Sigmoid colon (tissue), 4 donors: ENCODE data around the gene PLEKHG4B.

ENCODE experiments used
- CTCF ChIP-seq, 4 experiments: fragments of 450-650 bp in 3 of 4; fragments of 200-600 bp in 1 of 4; IDR thresholded peaks; one replicate each; pipeline ENCODE4 v1.5.1; 2016 to 2019; ENCODE audit warnings: antibody characterized with exemption in 4 of 4, mild to moderate bottlenecking in 3 of 4, moderate library complexity in 2 of 4
- EP300 ChIP-seq, 4 donors: sonication (generic); formaldehyde crosslinking; IDR thresholded peaks; one replicate each; pipeline ENCODE4 v1.6.1; 2017; ENCODE audit warnings: antibody characterized with exemption in 4 of 4
- POLR2A ChIP-seq, 2 donors: fragments of 450-650 bp; IDR thresholded peaks; one replicate each; pipeline ENCODE4 v1.6.1; 2016; ENCODE audit warnings: antibody characterized with exemption in 2 of 2, mild to moderate bottlenecking in 2 of 2, moderate library complexity in 2 of 2
- POLR2AphosphoS5 ChIP-seq, 4 donors: sonication (generic); formaldehyde crosslinking; IDR thresholded peaks; one replicate each; pipeline ENCODE4 v1.6.1; 2017; ENCODE audit warnings: antibody characterized with exemption in 4 of 4

- TF ChIP-seq CTCF (IDR thresholded peaks at IDR 0.05) (no peak), POLR2A (IDR thresholded peaks at IDR 0.05) (no peak), POLR2AphosphoS5 (IDR thresholded peaks at IDR 0.05) (no peak), EP300 (IDR thresholded peaks at IDR 0.05) (no peak)
Measured at GRCh38 chr5:53381-54174, 38.4 kb upstream of the PLEKHG4B start.
